Fibroblast of lung (primary cell): ENCODE data around the gene AKR1E2. TPM values are rescaled to one million over a fixed set of nuclear protein-coding genes. Genes with fewer than 3 reads are reported as not detected.

Source experiments
- DNase-seq, 2 donors: peaks; one replicate each; pipeline versions ENCODE4 v3.0.0 to v3.0.0-alpha.2; 2010; ENCODE audit warnings: low read depth in 2 of 2
- H2AFZ ChIP-seq: 2 replicates; pipeline ENCODE4 v1.5.1; 2012; ENCODE audit warnings: low read length, control low read depth, inconsistent platforms
- H3K27ac ChIP-seq: 2 replicates; pipeline ENCODE4 v1.5.1; 2011; ENCODE audit warnings: low read length, control low read depth; ENCODE audit not compliant: insufficient read depth
- H3K27me3 ChIP-seq: 2 replicates; pipeline ENCODE4 v1.5.1; 2011; ENCODE audit warnings: mild to moderate bottlenecking, low read length; ENCODE audit not compliant: control insufficient read depth, insufficient read depth
- H3K36me3 ChIP-seq: 2 replicates; pipeline ENCODE4 v1.5.1; 2011; ENCODE audit warnings: low read length; ENCODE audit not compliant: control insufficient read depth, insufficient read depth
- H3K4me1 ChIP-seq: 2 replicates; pipeline ENCODE4 v1.5.1; 2011; ENCODE audit warnings: low read length; ENCODE audit not compliant: control insufficient read depth, insufficient read depth; ENCODE audit errors: extremely low read depth
- H3K4me2 ChIP-seq: 2 replicates; pipeline ENCODE4 v1.5.1; 2011; ENCODE audit warnings: low read length, control low read depth; ENCODE audit not compliant: insufficient read depth; ENCODE audit errors: extremely low read depth
- H3K4me3 ChIP-seq, 4 experiments: fragments of 200-600 bp in 1 of 4; sonication (generic) in 1 of 4; replicated peaks in 1 of 4; 2 replicates each; pipeline ENCODE4 v1.5.1; 2011 to 2016; ENCODE audit warnings: low read length in 4 of 4, low read depth in 3 of 4, mild to moderate bottlenecking in 3 of 4, control low read depth in 2 of 4, inconsistent platforms in 1 of 4, mixed read lengths in 1 of 4; ENCODE audit not compliant: insufficient read depth in 1 of 4; ENCODE audit errors: control extremely low read depth in 1 of 4
- H3K79me2 ChIP-seq: 2 replicates; pipeline ENCODE4 v1.5.1; 2012; ENCODE audit warnings: mild to moderate bottlenecking, low read length, inconsistent platforms; ENCODE audit not compliant: control insufficient read depth, insufficient read depth
- H3K9ac ChIP-seq: 2 replicates; pipeline ENCODE4 v1.5.1; 2011; ENCODE audit warnings: mild to moderate bottlenecking, low read length, control low read depth; ENCODE audit not compliant: insufficient read depth
- H3K9me3 ChIP-seq: 2 replicates; pipeline ENCODE4 v1.5.1; 2012; ENCODE audit warnings: low read depth, low read length; ENCODE audit not compliant: control insufficient read depth, insufficient read depth
- H4K20me1 ChIP-seq: 2 replicates; pipeline ENCODE4 v1.5.1; 2011; ENCODE audit warnings: low read length; ENCODE audit not compliant: control insufficient read depth, insufficient read depth; ENCODE audit errors: extremely low read depth
- EZH2 ChIP-seq: IDR thresholded peaks from 2 replicates; pipeline ENCODE4 v1.5.1; 2012; ENCODE audit warnings: low read length, control low read depth, mild to moderate bottlenecking; ENCODE audit errors: missing control alignments
- polyA plus RNA-seq, 2 donors: library from polyadenylated mRNA; depleted of rRNA in 1 of 2; stranded (reverse) in 1 of 2; unstranded in 1 of 2; fragments of >200 nt; gene quantifications; 2 replicates each; pipeline ENCODE4 v1.2.1, GENCODE V29; 2011 to 2012; ENCODE audit warnings: missing spikeins in 1 of 2
- total RNA-seq: library from RNA; depleted of rRNA; stranded (reverse); fragments of >200 nt; gene quantifications from 2 replicates; pipeline ENCODE4 v1.2.1, GENCODE V29; 2014
- TF ChIP-seq, protein P1 (sequence below), 2 donors: IDR thresholded peaks in 1 of 2; conservative IDR thresholded peaks in 1 of 2; 1 replicate in 1 of 2; 2 replicates in 1 of 2; pipeline ENCODE4 v1.5.1; 2011 to 2012; ENCODE audit warnings: low read length in 2 of 2, control low read depth in 1 of 2, inconsistent platforms in 1 of 2, low read depth in 1 of 2, mild to moderate bottlenecking in 1 of 2

The AKR1E2 gene
- total and polyA plus RNA-seq, 2 donors (not counting 1 experiment from before 2014, with no cell fraction given) = 2.2 to 11.7 TPM

DNA sequence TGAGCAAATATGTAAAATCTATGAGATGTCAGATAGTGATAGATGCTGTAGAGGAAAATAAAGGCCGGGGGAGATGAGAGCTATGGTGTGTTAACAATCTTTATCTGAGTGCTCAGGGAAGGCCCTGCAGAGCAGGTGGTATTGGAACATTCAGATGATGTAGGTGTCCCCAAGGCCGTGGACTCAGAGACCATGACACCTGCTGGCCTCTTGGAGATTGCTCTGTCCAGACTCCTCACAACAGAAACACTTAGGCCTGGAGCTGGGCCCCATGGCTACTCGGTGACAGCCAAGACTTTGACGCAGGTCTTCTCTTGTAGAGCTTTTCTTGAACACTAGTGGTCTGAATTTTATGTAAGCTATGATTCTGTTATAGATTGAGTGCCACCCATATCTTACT lies 13.3 kb downstream of the AKR1E2 start:
- no peak overlapping the region for H3K9ac ChIP-seq
- H2AFZ ChIP-seq = no peak overlapping the region
- no peaks in the 10 kb centered on the region for H3K4me1 ChIP-seq
- H3K79me2 ChIP-seq = no peaks in the 10 kb centered on the region
- no peak overlapping the region for H3K27ac ChIP-seq
- no peaks in the 10 kb centered on the region for H4K20me1 ChIP-seq
- no peaks in the 10 kb centered on the region for H3K27me3 ChIP-seq
- H3K4me3 ChIP-seq = no peak overlapping the region
- TF ChIP-seq EZH2 = no peak
- TF ChIP-seq, protein P1, sequence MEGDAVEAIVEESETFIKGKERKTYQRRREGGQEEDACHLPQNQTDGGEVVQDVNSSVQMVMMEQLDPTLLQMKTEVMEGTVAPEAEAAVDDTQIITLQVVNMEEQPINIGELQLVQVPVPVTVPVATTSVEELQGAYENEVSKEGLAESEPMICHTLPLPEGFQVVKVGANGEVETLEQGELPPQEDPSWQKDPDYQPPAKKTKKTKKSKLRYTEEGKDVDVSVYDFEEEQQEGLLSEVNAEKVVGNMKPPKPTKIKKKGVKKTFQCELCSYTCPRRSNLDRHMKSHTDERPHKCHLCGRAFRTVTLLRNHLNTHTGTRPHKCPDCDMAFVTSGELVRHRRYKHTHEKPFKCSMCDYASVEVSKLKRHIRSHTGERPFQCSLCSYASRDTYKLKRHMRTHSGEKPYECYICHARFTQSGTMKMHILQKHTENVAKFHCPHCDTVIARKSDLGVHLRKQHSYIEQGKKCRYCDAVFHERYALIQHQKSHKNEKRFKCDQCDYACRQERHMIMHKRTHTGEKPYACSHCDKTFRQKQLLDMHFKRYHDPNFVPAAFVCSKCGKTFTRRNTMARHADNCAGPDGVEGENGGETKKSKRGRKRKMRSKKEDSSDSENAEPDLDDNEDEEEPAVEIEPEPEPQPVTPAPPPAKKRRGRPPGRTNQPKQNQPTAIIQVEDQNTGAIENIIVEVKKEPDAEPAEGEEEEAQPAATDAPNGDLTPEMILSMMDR (conservative IDR thresholded peaks at IDR 0.05 in 1 of 2, IDR thresholded peaks at IDR 0.05 in 1 of 2; ENCODE audit: low read depth in 1 of 2, low read length in 2 of 2) = no peak
- DNase-seq = no peak
- H3K9me3 ChIP-seq = no peaks in the 10 kb centered on the region
- H3K36me3 ChIP-seq = no peaks in the 10 kb centered on the region
- H3K4me2 ChIP-seq = no peak overlapping the region

DNA sequence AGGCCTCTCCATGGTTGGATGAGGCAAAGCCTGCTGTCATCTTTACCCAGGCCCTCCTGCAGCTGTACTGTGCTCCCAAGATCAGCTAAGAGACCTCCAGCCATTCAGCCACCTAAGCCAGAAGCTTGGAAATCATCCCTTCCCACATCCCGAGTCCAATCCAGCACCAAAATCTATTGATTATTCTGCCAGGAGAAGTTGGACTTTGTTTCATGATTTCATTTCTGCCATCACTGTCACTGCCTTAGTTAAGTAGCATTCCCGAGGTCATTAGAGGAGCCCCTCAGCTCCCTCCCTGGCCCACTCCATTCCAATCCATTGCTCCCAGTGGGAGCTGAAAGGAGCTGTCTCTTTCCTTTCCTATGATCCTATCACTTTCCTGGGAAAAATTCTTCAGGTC lies 14.1 kb downstream of the AKR1E2 start:
- TF ChIP-seq, protein P1 (conservative IDR thresholded peaks at IDR 0.05 in 1 of 2, IDR thresholded peaks at IDR 0.05 in 1 of 2; ENCODE audit: low read depth in 1 of 2, low read length in 2 of 2) = no peak
- no peak for TF ChIP-seq EZH2
- H3K36me3 ChIP-seq = no peaks in the 10 kb centered on the region
- H3K4me3 ChIP-seq = no peak overlapping the region
- H3K4me1 ChIP-seq = no peaks in the 10 kb centered on the region
- no peaks in the 10 kb centered on the region for H3K27me3 ChIP-seq
- DNase-seq = no peak
- no peaks in the 10 kb centered on the region for H3K79me2 ChIP-seq
- H3K4me2 ChIP-seq = no peak overlapping the region
- H3K27ac ChIP-seq = no peak overlapping the region
- H4K20me1 ChIP-seq = no peaks in the 10 kb centered on the region
- no peaks in the 10 kb centered on the region for H3K9me3 ChIP-seq
- no peak overlapping the region for H3K9ac ChIP-seq
- no peak overlapping the region for H2AFZ ChIP-seq

DNA sequence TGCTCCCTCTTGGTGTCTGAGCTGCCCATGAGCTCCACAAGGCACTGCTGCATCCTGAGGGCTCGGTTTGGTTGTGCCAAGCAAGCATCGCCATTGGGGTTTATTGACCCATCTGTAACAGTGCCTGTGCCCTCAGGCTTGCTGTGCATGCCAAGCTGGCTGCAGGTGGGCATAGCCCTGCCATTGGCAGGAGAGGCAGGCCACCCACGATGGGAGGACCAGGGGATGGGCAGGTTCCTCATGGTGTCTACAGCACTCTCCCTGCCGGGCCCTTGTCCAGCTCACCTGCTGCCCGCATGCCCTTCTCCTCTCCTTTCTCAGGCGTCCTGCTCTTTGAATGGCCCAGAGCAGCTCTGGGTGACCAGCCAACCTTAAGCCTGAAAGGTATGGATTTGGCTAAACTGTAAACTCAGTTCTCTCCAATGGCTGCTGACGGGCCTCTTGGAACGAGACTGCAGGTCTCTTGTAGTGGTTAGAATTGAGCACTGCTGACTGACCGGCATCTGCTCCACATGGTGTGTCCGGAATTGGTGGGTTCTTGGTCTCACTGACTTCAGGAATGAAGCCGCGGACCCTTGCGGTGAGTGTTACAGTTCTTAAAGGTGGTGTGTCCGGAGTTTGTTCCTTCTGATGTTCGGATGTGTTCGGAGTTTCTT lies 17.6 kb downstream of the AKR1E2 start:
- Histone ChIP-seq H2AFZ (no peak overlapping the region), H3K4me3 (no peak overlapping the region), H3K9me3 (no peaks in the 10 kb centered on the region), H3K9ac (no peak overlapping the region), H3K27ac (no peak overlapping the region), H3K36me3 (no peaks in the 10 kb centered on the region), H3K4me1 (peaks cover 8% of the 10 kb centered on the region), H4K20me1 (no peaks in the 10 kb centered on the region), H3K4me2 (no peak overlapping the region), H3K79me2 (no peaks in the 10 kb centered on the region), H3K27me3 (no peaks in the 10 kb centered on the region)
- TF ChIP-seq, protein P1 (conservative IDR thresholded peaks at IDR 0.05 in 1 of 2, IDR thresholded peaks at IDR 0.05 in 1 of 2; ENCODE audit: low read depth in 1 of 2, low read length in 2 of 2) = no peak
- no peak for TF ChIP-seq EZH2
- no peak for DNase-seq
